Measurements from ENCODE around the gene PIP5K1B. TPM values are rescaled to one million over a fixed set of nuclear protein-coding genes. Genes with fewer than 3 reads are reported as not detected.

The PIP5K1B gene
- total and polyA plus RNA-seq, 2 donors (not counting 3 experiments of a cell fraction or from before 2014, with no cell fraction given): 0.27 TPM; not detected in 1

DNA sequence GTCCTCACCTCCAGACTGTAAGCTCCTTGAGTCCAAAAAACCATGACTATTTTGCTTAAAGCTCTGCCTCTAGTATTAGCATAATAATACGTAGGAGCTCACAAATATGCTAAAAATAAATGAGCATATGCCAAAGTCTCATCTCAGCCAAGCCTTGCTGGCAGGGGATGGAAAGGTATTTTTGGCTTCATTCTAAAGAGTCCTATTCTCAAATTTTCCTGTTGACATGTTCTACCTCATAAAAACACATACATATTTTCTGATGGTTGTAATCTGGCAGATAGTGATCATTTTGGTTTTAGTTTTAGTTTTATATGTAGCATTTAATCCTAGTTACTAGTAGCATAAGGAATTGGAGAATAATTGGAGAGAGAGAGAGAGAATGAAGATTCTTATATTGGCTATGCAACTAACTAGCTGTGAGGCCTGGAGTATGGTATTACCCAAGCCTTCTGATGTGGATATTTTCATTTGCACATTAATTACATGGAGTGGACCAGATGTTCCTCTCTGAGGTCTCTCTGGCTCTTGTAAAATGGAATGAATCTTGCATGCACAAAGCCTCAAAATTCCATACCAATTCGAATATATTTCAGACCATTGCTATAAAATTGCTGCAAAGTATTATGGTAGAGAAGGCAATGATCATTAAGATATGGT lies 55.8 kb downstream of the PIP5K1B start:
- H4K20me1 ChIP-seq (replicated peaks; ENCODE audit: control insufficient read depth, extremely low read depth, insufficient read depth, low read length): no peaks in the 10 kb centered on the region
- no TSS peak for BruUV-seq (replicated peaks)
- peaks cover 7 to 20% of the 10 kb centered on the region in 2 experiments for H3K27me3 ChIP-seq (ENCODE audit: control insufficient read depth in 2 of 2, insufficient read depth in 2 of 2, low read length in 2 of 2)
- ChIA-PET POLR2A (no interaction called here), CTCF (interaction anchor here (0.7 to 0.8 kb wide), 2 partner anchors 10 to 16 kb away, joined by 3 read pairs; no protein-coding TSS in a partner anchor)
- H3K9me3 ChIP-seq (replicated peaks; ENCODE audit: control insufficient read depth, insufficient read depth, low read length): no peaks in the 10 kb centered on the region
- TF ChIP-seq POLR2A (IDR thresholded peaks at IDR 0.05; ENCODE audit: low read depth, low read length) (no peak), EZH2 (IDR thresholded peaks at IDR 0.05; ENCODE audit: borderline replicate concordance, low read depth, low read length, severe bottlenecking) (no peak), MYC (IDR thresholded peaks at IDR 0.05; ENCODE audit: low read depth, low read length) (no peak), GATA2 (IDR thresholded peaks at IDR 0.05; ENCODE audit: insufficient read depth, insufficient read length, low read depth, low read length) (no peak), POLR2AphosphoS5 (IDR thresholded peaks at IDR 0.05; ENCODE audit: insufficient read depth, low read depth, low read length) (no peak), JUN (IDR thresholded peaks at IDR 0.05; ENCODE audit: borderline replicate concordance, insufficient read depth, insufficient read length, low read depth) (no peak), FOS (IDR thresholded peaks at IDR 0.05; ENCODE audit: borderline replicate concordance, insufficient read depth, low read length) (no peak)
- TF ChIP-seq, protein P1, sequence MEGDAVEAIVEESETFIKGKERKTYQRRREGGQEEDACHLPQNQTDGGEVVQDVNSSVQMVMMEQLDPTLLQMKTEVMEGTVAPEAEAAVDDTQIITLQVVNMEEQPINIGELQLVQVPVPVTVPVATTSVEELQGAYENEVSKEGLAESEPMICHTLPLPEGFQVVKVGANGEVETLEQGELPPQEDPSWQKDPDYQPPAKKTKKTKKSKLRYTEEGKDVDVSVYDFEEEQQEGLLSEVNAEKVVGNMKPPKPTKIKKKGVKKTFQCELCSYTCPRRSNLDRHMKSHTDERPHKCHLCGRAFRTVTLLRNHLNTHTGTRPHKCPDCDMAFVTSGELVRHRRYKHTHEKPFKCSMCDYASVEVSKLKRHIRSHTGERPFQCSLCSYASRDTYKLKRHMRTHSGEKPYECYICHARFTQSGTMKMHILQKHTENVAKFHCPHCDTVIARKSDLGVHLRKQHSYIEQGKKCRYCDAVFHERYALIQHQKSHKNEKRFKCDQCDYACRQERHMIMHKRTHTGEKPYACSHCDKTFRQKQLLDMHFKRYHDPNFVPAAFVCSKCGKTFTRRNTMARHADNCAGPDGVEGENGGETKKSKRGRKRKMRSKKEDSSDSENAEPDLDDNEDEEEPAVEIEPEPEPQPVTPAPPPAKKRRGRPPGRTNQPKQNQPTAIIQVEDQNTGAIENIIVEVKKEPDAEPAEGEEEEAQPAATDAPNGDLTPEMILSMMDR (IDR thresholded peaks at IDR 0.05; ENCODE audit: extremely low read depth in 1 of 2, insufficient read depth in 1 of 2, low read depth in 1 of 2, low read length in 2 of 2): no peak
- TF ChIP-seq, protein P2, sequence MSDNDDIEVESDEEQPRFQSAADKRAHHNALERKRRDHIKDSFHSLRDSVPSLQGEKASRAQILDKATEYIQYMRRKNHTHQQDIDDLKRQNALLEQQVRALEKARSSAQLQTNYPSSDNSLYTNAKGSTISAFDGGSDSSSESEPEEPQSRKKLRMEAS (IDR thresholded peaks at IDR 0.05; ENCODE audit: insufficient read depth, insufficient read length): no peak
- H3K79me2 ChIP-seq (ENCODE audit: control insufficient read depth, insufficient read depth, low read length): no peaks in the 10 kb centered on the region
- no peak overlapping the region for H3K4me2 ChIP-seq (ENCODE audit: insufficient read depth, low read length)
- H3K9ac ChIP-seq (replicated peaks; ENCODE audit: extremely low read depth, insufficient read depth, low read length): no peak overlapping the region
- DNase-seq (ENCODE audit: low read depth, low spot score) (no peak), FAIRE-seq (no peak)
- H3K9me1 ChIP-seq (replicated peaks; ENCODE audit: control insufficient read depth, extremely low read depth, insufficient read depth, low read length): no peaks in the 10 kb centered on the region
- no peaks in the 10 kb centered on the region for H3K36me3 ChIP-seq (ENCODE audit: control insufficient read depth in 2 of 2, extremely low read depth in 1 of 2, insufficient read depth in 2 of 2, low read length in 2 of 2)
- H3K4me3 ChIP-seq (replicated peaks in 1 of 3; ENCODE audit: insufficient read depth in 1 of 3, low read depth in 1 of 3, low read length in 3 of 3): no peak overlapping the region
- no peak overlapping the region for H2AFZ ChIP-seq (ENCODE audit: low read depth, low read length)
- dilution Hi-C loops (cut with MboI; ENCODE audit: extremely low pct_ligation_motif_present, low sequenced_read_pairs) (no loop called here), intact Hi-C loops (cut with micrococcal nuclease) (no loop called here)
- H3K4me1 ChIP-seq (ENCODE audit: control insufficient read depth, extremely low read depth, insufficient read depth, low read length): no peaks in the 10 kb centered on the region
- no peak overlapping the region for H3K27ac ChIP-seq (ENCODE audit: insufficient read depth, low read depth, low read length)
